SK-N-SH treated with all-trans-retinoic acid at 6 μM for 48 hours (cell line): ENCODE data around the gene SMTN.

Experiments
- ARNTL ChIP-seq: fragments of 450-650 bp; formaldehyde crosslinking; IDR thresholded peaks from 2 replicates; pipeline ENCODE4 v1.5.0; 2020; ENCODE audit warnings: low read depth, mild to moderate bottlenecking, moderate library complexity, borderline replicate concordance
- CREB5 ChIP-seq: fragments of 250-450 bp; sonication (Bioruptor Pico); IDR thresholded peaks from 2 replicates; pipeline ENCODE4 v1.5.1; 2020; ENCODE audit warnings: low read depth, mild to moderate bottlenecking, moderate library complexity
- ESRRG ChIP-seq: fragments of 250-450 bp; sonication (Bioruptor Pico); IDR thresholded peaks from 2 replicates; pipeline ENCODE4 v1.6.1; 2021; ENCODE audit warnings: mild to moderate bottlenecking
- POU6F1 ChIP-seq: fragments of 250-450 bp; sonication (Bioruptor Pico); IDR thresholded peaks from 2 replicates; pipeline ENCODE4 v1.8.0; 2021; ENCODE audit warnings: low read depth, mild to moderate bottlenecking, moderate library complexity, borderline replicate concordance
- PPARA ChIP-seq: fragments of 250-450 bp; sonication (Bioruptor Pico); IDR thresholded peaks from 2 replicates; pipeline ENCODE4 v1.5.0; 2020; ENCODE audit warnings: mild to moderate bottlenecking, borderline replicate concordance
- RARB ChIP-seq: fragments of 250-450 bp; sonication (Bioruptor Pico); IDR thresholded peaks from 2 replicates; pipeline ENCODE4 v1.8.0; 2021; ENCODE audit warnings: mild to moderate bottlenecking, moderate library complexity
- TCF4 ChIP-seq: fragments of 250-450 bp; sonication (Bioruptor Pico); IDR thresholded peaks from 2 replicates; pipeline ENCODE4 v1.8.0; 2021; ENCODE audit warnings: mild to moderate bottlenecking, moderate library complexity, borderline replicate concordance
- ZFP3 ChIP-seq: fragments of 250-450 bp; sonication (Bioruptor Pico); IDR thresholded peaks from 2 replicates; pipeline ENCODE4 v1.5.0; 2020; ENCODE audit warnings: mild to moderate bottlenecking, moderate library complexity
- ZFP30 ChIP-seq: fragments of 450-650 bp; formaldehyde crosslinking; IDR thresholded peaks from 2 replicates; pipeline ENCODE4 v1.5.0; 2022; ENCODE audit warnings: mild to moderate bottlenecking, moderate library complexity
- ZNF565 ChIP-seq: fragments of 450-650 bp; formaldehyde crosslinking; conservative IDR thresholded peaks from 2 replicates; pipeline ENCODE4 v1.5.0; 2020; ENCODE audit warnings: low read depth, mild to moderate bottlenecking, moderate library complexity
- ZNF8 ChIP-seq: fragments of 450-650 bp; formaldehyde crosslinking; IDR thresholded peaks from 2 replicates; pipeline ENCODE4 v1.5.0; 2020; ENCODE audit warnings: mild to moderate bottlenecking, moderate library complexity
- TF ChIP-seq, protein P1 (sequence below): fragments of 250-450 bp; sonication (Bioruptor Pico); IDR thresholded peaks from 2 replicates; pipeline ENCODE4 v1.8.0; 2020; ENCODE audit warnings: mild to moderate bottlenecking, moderate library complexity, borderline replicate concordance

- TF ChIP-seq ESRRG (CRISPR knock-in tag) (no peak), CREB5 (CRISPR knock-in tag) (no peak), ZFP30 (CRISPR knock-in tag) (no peak), PPARA (CRISPR knock-in tag) (no peak), ZNF565 (no peak), POU6F1 (CRISPR knock-in tag) (no peak), ARNTL (CRISPR knock-in tag) (no peak), ZFP3 (no peak), TCF4 (no peak), RARB (CRISPR knock-in tag) (no peak), ZNF8 (no peak)
- TF ChIP-seq, protein P1, sequence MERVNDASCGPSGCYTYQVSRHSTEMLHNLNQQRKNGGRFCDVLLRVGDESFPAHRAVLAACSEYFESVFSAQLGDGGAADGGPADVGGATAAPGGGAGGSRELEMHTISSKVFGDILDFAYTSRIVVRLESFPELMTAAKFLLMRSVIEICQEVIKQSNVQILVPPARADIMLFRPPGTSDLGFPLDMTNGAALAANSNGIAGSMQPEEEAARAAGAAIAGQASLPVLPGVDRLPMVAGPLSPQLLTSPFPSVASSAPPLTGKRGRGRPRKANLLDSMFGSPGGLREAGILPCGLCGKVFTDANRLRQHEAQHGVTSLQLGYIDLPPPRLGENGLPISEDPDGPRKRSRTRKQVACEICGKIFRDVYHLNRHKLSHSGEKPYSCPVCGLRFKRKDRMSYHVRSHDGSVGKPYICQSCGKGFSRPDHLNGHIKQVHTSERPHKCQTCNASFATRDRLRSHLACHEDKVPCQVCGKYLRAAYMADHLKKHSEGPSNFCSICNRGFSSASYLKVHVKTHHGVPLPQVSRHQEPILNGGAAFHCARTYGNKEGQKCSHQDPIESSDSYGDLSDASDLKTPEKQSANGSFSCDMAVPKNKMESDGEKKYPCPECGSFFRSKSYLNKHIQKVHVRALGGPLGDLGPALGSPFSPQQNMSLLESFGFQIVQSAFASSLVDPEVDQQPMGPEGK (CRISPR knock-in tag): no peak
These were observed 57.0 kb downstream of the SMTN start for GRCh38 chr22:31138126-31138525.
